Measurements from ENCODE around the gene KRTAP5-2.

- TF ChIP-seq POU2F2 (IDR thresholded peaks at IDR 0.05; ENCODE audit: low read depth, low read length) (no peak), POLR2A (IDR thresholded peaks at IDR 0.05; ENCODE audit: low read depth, low read length) (no peak), SPI1 (IDR thresholded peaks at IDR 0.05; ENCODE audit: low read depth, low read length) (no peak), TAF1 (IDR thresholded peaks at IDR 0.05; ENCODE audit: low read depth, low read length) (no peak), POLR2AphosphoS5 (IDR thresholded peaks at IDR 0.05; ENCODE audit: low read depth, low read length) (no peak), PAX5 (IDR thresholded peaks at IDR 0.05; ENCODE audit: insufficient read depth, low read length, severe bottlenecking) (no peak)
These were observed 16.1 kb downstream of the KRTAP5-2 start for GRCh38 chr11:1581976-1582375.
